Measurements from ENCODE around the gene DNER.
"Not testable (repeated sequence)": the region's sequence is repeated elsewhere in the genome, so short reads cannot be mapped to it uniquely, and the experiment has no call there.

Gene DNER

GRCh38 chr2:229620289-229620688 is 94.1 kb downstream of the DNER start:
- DNase-seq (ENCODE audit: low read depth), result no peak

GRCh38 chr2:229616433-229616832 is 97.9 kb downstream of the DNER start:
- no peak for DNase-seq (ENCODE audit: low read depth)

- DNase-seq (ENCODE audit: low read depth), result not testable (repeated sequence)
These were observed 100.3 kb downstream of the DNER start for GRCh38 chr2:229614021-229614420.

- DNase-seq (ENCODE audit: low read depth), result no peak
These were observed 101.9 kb downstream of the DNER start for GRCh38 chr2:229612384-229612971.

- DNase-seq (ENCODE audit: low read depth), result no peak
These were observed 103.0 kb downstream of the DNER start for GRCh38 chr2:229611360-229611759.

GRCh38 chr2:229610872-229611271 is 103.5 kb downstream of the DNER start:
- no peak for DNase-seq (ENCODE audit: low read depth)

GRCh38 chr2:229610333-229610732 is 104.0 kb downstream of the DNER start:
- DNase-seq (ENCODE audit: low read depth), result no peak

- DNase-seq (ENCODE audit: low read depth), result no peak
These were observed 112.4 kb downstream of the DNER start for GRCh38 chr2:229601936-229602335.

GRCh38 chr2:229601396-229601795 is 113.0 kb downstream of the DNER start:
- no peak for DNase-seq (ENCODE audit: low read depth)

- no peak for DNase-seq (ENCODE audit: low read depth)
These were observed 116.1 kb downstream of the DNER start for GRCh38 chr2:229598227-229598626.

GRCh38 chr2:229596796-229597195 is 117.6 kb downstream of the DNER start:
- DNase-seq (ENCODE audit: low read depth), result no peak

GRCh38 chr2:229591611-229592010 is 122.7 kb downstream of the DNER start:
- no peak for DNase-seq (ENCODE audit: low read depth)

- no peak for DNase-seq (ENCODE audit: low read depth)
These were observed 127.3 kb downstream of the DNER start for GRCh38 chr2:229586746-229587705.

GRCh38 chr2:229586012-229586411 is 128.3 kb downstream of the DNER start:
- DNase-seq (ENCODE audit: low read depth), result no peak

- no peak for DNase-seq (ENCODE audit: low read depth)
These were observed 132.2 kb downstream of the DNER start for GRCh38 chr2:229582151-229582550.

GRCh38 chr2:229578052-229578846 is 136.1 kb downstream of the DNER start:
- DNase-seq (ENCODE audit: low read depth), result no peak

- DNase-seq (ENCODE audit: low read depth), result no peak
These were observed 138.6 kb downstream of the DNER start for GRCh38 chr2:229575569-229576315.

GRCh38 chr2:229572507-229573271 is 141.7 kb downstream of the DNER start:
- no peak for DNase-seq (ENCODE audit: low read depth)

- DNase-seq (ENCODE audit: low read depth), result no peak
These were observed 143.1 kb downstream of the DNER start for GRCh38 chr2:229571243-229571642.

GRCh38 chr2:229566370-229566769 is 148.0 kb downstream of the DNER start:
- DNase-seq (ENCODE audit: low read depth), result no peak

- no peak for DNase-seq (ENCODE audit: low read depth)
These were observed 150.0 kb downstream of the DNER start for GRCh38 chr2:229564300-229564907.
